B cell (primary cell): ENCODE measurements around the gene NXPH2. TPM values are rescaled to one million over a fixed set of nuclear protein-coding genes. Genes with fewer than 3 reads are reported as not detected.

ENCODE experiments used
- ATAC-seq: fragments of 200-7000 bp; cut with Tn5 transposase; one replicate; pipeline ENCODE4 v1.10.0; 2021; ENCODE audit warnings: low read depth, mild to moderate bottlenecking, moderate number of reproducible peaks, moderate library complexity
- CTCF ChIA-PET: fragments of 350-600 bp; sonication (Branson Sonifier 250); formaldehyde crosslinking; loops from one replicate; lab custom pipeline; 2021; ENCODE audit warnings: antibody characterized with exemption, inconsistent platforms; lab: Charles Lee
- POLR2A ChIA-PET: fragments of 350-600 bp; sonication (Branson Sonifier 250); formaldehyde crosslinking; loops from one replicate; lab custom pipeline; 2021; ENCODE audit warnings: antibody characterized with exemption; lab: Charles Lee
- DNase-seq: peaks from one replicate; pipeline ENCODE4 v3.0.0; 2013
- H2AFZ ChIP-seq: 2 replicates; pipeline ENCODE4 v1.6.1; 2012; ENCODE audit warnings: mild to moderate bottlenecking, low read depth, low read length; ENCODE audit not compliant: insufficient read depth, poor library complexity, severe bottlenecking
- H3K27ac ChIP-seq, 2 donors: 1 replicate in 1 of 2; 2 replicates in 1 of 2; pipeline ENCODE4 v1.5.1; 2012 to 2013; ENCODE audit warnings: low read length in 2 of 2, mild to moderate bottlenecking in 2 of 2, moderate library complexity in 1 of 2
- H3K27me3 ChIP-seq, 4 experiments: fragments of 200-600 bp in 1 of 4; sonication (generic) in 1 of 4; replicated peaks in 1 of 4; 1 replicate in 2 of 4; 2 replicates in 2 of 4; pipeline versions ENCODE4 v1.6.1 to v1.7.0; 2013 to 2016; ENCODE audit warnings: low read length in 3 of 4, mild to moderate bottlenecking in 2 of 4, mixed read lengths in 1 of 4, moderate library complexity in 1 of 4; ENCODE audit not compliant: insufficient read depth in 4 of 4, control insufficient read depth in 3 of 4; ENCODE audit errors: control extremely low read depth in 1 of 4
- H3K36me3 ChIP-seq, 2 experiments: replicated peaks in 1 of 2; 1 replicate in 1 of 2; 2 replicates in 1 of 2; pipeline versions ENCODE4 v1.6.1 to v1.7.1; 2013; ENCODE audit warnings: low read length in 1 of 2; ENCODE audit not compliant: insufficient read depth in 2 of 2, control insufficient read depth in 1 of 2; ENCODE audit errors: control extremely low read depth in 1 of 2, extremely low read depth in 1 of 2
- H3K4me1 ChIP-seq, 2 donors: fragments of 200-600 bp in 1 of 2; sonication (generic) in 1 of 2; 1 replicate in 1 of 2; 2 replicates in 1 of 2; pipeline versions ENCODE4 v1.5.1 to v1.6.1; 2013 to 2017; ENCODE audit warnings: low read length in 2 of 2; ENCODE audit not compliant: control insufficient read depth in 2 of 2, insufficient read depth in 2 of 2
- H3K4me2 ChIP-seq: replicated peaks from 2 replicates; pipeline ENCODE3; 2012; ENCODE audit warnings: mild to moderate bottlenecking, low read depth, low read length; ENCODE audit not compliant: poor library complexity, severe bottlenecking
- H3K4me3 ChIP-seq, 5 experiments: fragments of 200-600 bp in 1 of 5; sonication (generic) in 1 of 5; 1 replicate in 3 of 5; 2 replicates in 2 of 5; pipeline versions ENCODE4 v1.5.1 to v1.7.0; 2011 to 2016; ENCODE audit warnings: low read length in 4 of 5, mild to moderate bottlenecking in 4 of 5, low read depth in 2 of 5, control low read depth in 1 of 5, moderate library complexity in 1 of 5; ENCODE audit not compliant: insufficient read depth in 1 of 5; ENCODE audit errors: control extremely low read depth in 1 of 5, extremely low read depth in 1 of 5
- H3K79me2 ChIP-seq: fragments of 200-600 bp; sonication (generic); one replicate; pipeline ENCODE4 v1.6.0; 2016; ENCODE audit warnings: low read length; ENCODE audit not compliant: control insufficient read depth, insufficient read depth
- H3K9ac ChIP-seq: fragments of 200-600 bp; sonication (generic); 2 replicates; pipeline ENCODE4 v1.6.1; 2017; ENCODE audit warnings: mild to moderate bottlenecking, low read length, moderate library complexity
- H3K9me3 ChIP-seq, 3 donors: one replicate each; pipeline versions ENCODE4 v1.6.1 to v1.7.1; 2013; ENCODE audit warnings: low read length in 2 of 3; ENCODE audit not compliant: control insufficient read depth in 2 of 3, insufficient read depth in 1 of 3; ENCODE audit errors: control extremely low read depth in 1 of 3
- H4K20me1 ChIP-seq: 2 replicates; pipeline ENCODE4 v1.6.0; 2012; ENCODE audit warnings: mild to moderate bottlenecking, low read length; ENCODE audit not compliant: insufficient read depth, control insufficient read depth, poor library complexity, severe bottlenecking
- H3K27ac Mint-ChIP-seq: one replicate; pipeline ENCODE4 v1.8.0; 2021; ENCODE audit warnings: mixed read lengths
- H3K27me3 Mint-ChIP-seq: one replicate; pipeline ENCODE4 v1.8.0; 2021; ENCODE audit warnings: mixed read lengths
- H3K4me1 Mint-ChIP-seq: one replicate; pipeline ENCODE4 v1.8.0; 2021; ENCODE audit warnings: mixed read lengths
- H3K4me3 Mint-ChIP-seq: one replicate; pipeline ENCODE4 v1.8.0; 2021; ENCODE audit warnings: mixed read lengths
- H3K9me3 Mint-ChIP-seq: one replicate; pipeline ENCODE4 v1.8.0; 2022; ENCODE audit warnings: mixed read lengths; ENCODE audit not compliant: insufficient read depth
- EZH2 ChIP-seq: IDR thresholded peaks from 2 replicates; pipeline ENCODE4 v1.6.1; 2012; ENCODE audit warnings: borderline replicate concordance, low read depth, mild to moderate bottlenecking, moderate library complexity, low read length; ENCODE audit not compliant: insufficient read depth, poor library complexity, severe bottlenecking
- WGBS: methylation state at CpG from one replicate; pipeline ENCODE4 v1.1.5; 2013; ENCODE audit warnings: missing lambda C conversion rate; ENCODE audit not compliant: insufficient coverage; 5-methylcytosine and 5-hydroxymethylcytosine counted together
- intact Hi-C: fragments of 100-400 bp; cut with micrococcal nuclease; formaldehyde crosslinking; loops from one replicate; pipeline ENCODE4 v1.10.0; 2022
- polyA plus RNA-seq: library from polyadenylated mRNA; depleted of rRNA; stranded (reverse); fragments of >200 nt; gene quantifications from 2 replicates; pipeline ENCODE4 v1.2.3, GENCODE V29; 2012
- total RNA-seq, 2 donors: library from RNA; stranded (reverse); fragments of 120-200 nt in 1 of 2; gene quantifications; 1 replicate in 1 of 2; 2 replicates in 1 of 2; pipeline versions ENCODE4 v1.2.3 to v1.2.4, GENCODE V29; 2013 to 2022
- TF ChIP-seq, protein P1 (sequence below): fragments of 200-600 bp; IDR thresholded peaks from one replicate; pipeline ENCODE4 v1.8.0; 2022; ENCODE audit warnings: antibody characterized with exemption, mild to moderate bottlenecking

NXPH2 gene
- total and polyA plus RNA-seq, 2 donors (not counting 1 experiment from before 2014, with no cell fraction given), result not detected

- H3K9ac ChIP-seq, result no peak overlapping the region
- no peak overlapping the region for H3K4me3 ChIP-seq
- H3K27me3 ChIP-seq, result no peaks in the 10 kb centered on the region
- no peak for ATAC-seq
- POLR2A ChIA-PET, result no interaction called here
- H3K27ac Mint-ChIP-seq, result no peak overlapping the region
- no peaks in the 10 kb centered on the region for H4K20me1 ChIP-seq
- no peaks in the 10 kb centered on the region for H3K4me1 ChIP-seq
- no peak overlapping the region for H2AFZ ChIP-seq
- intact Hi-C loops, result no loop called here
- H3K9me3 ChIP-seq, result no peaks in the 10 kb centered on the region
- no peaks in the 10 kb centered on the region for H3K79me2 ChIP-seq
- H3K4me1 Mint-ChIP-seq, result no peaks in the 10 kb centered on the region
- DNase-seq, result no peak
- no peaks in the 10 kb centered on the region for H3K36me3 ChIP-seq
- H3K27me3 Mint-ChIP-seq, result no peaks in the 10 kb centered on the region
- no peak overlapping the region for H3K27ac ChIP-seq
- no peaks in the 10 kb centered on the region for H3K9me3 Mint-ChIP-seq
- WGBS, result 100% methylated on average over 1 of the region's 8 CpGs
- no peak overlapping the region for H3K4me2 ChIP-seq
- TF ChIP-seq EZH2, result no peak
- TF ChIP-seq, protein P1, sequence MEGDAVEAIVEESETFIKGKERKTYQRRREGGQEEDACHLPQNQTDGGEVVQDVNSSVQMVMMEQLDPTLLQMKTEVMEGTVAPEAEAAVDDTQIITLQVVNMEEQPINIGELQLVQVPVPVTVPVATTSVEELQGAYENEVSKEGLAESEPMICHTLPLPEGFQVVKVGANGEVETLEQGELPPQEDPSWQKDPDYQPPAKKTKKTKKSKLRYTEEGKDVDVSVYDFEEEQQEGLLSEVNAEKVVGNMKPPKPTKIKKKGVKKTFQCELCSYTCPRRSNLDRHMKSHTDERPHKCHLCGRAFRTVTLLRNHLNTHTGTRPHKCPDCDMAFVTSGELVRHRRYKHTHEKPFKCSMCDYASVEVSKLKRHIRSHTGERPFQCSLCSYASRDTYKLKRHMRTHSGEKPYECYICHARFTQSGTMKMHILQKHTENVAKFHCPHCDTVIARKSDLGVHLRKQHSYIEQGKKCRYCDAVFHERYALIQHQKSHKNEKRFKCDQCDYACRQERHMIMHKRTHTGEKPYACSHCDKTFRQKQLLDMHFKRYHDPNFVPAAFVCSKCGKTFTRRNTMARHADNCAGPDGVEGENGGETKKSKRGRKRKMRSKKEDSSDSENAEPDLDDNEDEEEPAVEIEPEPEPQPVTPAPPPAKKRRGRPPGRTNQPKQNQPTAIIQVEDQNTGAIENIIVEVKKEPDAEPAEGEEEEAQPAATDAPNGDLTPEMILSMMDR, result no peak
- no peak overlapping the region for H3K4me3 Mint-ChIP-seq
- CTCF ChIA-PET, result no interaction called here
Observed at GRCh38 chr2:138700716-138701115, 79.5 kb downstream of the NXPH2 start.

DNA sequence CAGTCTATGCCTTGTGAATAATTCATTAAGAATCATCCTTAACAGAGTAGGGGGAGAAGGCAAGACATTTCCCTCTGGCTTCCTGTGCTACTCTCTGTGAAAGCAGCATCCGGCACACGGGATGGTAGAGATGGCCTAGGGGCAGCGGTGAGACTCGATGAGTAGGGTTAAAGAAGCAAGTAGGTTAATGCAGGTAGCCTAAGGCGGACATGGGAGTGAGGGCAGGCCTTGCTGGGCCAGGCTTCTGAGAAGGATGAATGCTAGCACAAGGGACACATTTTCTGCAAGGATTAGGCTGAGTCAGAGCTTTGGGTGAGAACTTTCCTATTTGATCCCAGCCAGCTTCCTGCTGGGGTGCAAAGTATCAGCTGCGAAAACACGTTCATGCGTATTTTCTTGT lies 80.8 kb downstream of the NXPH2 start:
- CTCF ChIA-PET, result no interaction called here
- intact Hi-C loops, result no loop called here

More for the DNA sequence above, 80.8 kb downstream of the NXPH2 start:
- Histone ChIP-seq H3K4me2 (no peak overlapping the region), H4K20me1 (no peaks in the 10 kb centered on the region), H3K27me3 (no peaks in the 10 kb centered on the region), H3K4me1 (no peaks in the 10 kb centered on the region), H3K4me3 (no peak overlapping the region), H2AFZ (no peak overlapping the region), H3K36me3 (no peaks in the 10 kb centered on the region), H3K9me3 (no peaks in the 10 kb centered on the region), H3K9ac (no peak overlapping the region), H3K79me2 (no peaks in the 10 kb centered on the region), H3K27ac (no peak overlapping the region)
- POLR2A ChIA-PET, result no interaction called here
- DNase-seq, result no peak
- H3K4me3 Mint-ChIP-seq, result no peak overlapping the region
- H3K27ac Mint-ChIP-seq, result no peak overlapping the region
- no peaks in the 10 kb centered on the region for H3K9me3 Mint-ChIP-seq
- no peaks in the 10 kb centered on the region for H3K4me1 Mint-ChIP-seq
- 91% methylated on average over 8 of the region's 8 CpGs for WGBS
- no peak for TF ChIP-seq EZH2
- TF ChIP-seq, protein P1, result no peak
- ATAC-seq, result no peak
- H3K27me3 Mint-ChIP-seq, result peaks cover 6% of the 10 kb centered on the region
